GM12801 (cell line): Measurements from ENCODE around the gene WDCP.

ENCODE experiments used
- TF ChIP-seq, protein P1 (sequence below): IDR thresholded peaks from one replicate; pipeline ENCODE4 v1.5.1; 2011; ENCODE audit warnings: control low read depth; ENCODE audit not compliant: insufficient read length; ENCODE audit errors: extremely low read depth

The WDCP gene

DNA sequence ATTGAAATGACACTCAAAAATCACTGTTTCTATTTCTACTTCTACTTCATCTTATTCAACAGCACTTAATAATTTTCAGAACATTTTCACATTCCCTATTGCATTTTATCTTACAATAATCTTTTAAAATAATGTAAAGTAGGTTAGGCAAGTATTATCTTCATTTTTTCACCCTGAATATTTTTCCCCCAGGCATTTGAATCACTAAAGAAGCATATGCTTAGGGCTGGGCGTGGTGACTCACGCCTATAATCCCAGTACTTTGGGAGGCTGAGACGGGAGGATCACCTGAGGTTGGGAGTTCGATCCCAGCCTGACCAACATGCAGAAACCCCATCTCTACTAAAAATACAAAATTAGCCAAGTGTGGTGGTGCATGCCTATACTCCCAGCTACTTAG lies 6.7 kb downstream of the WDCP start:
- TF ChIP-seq, protein P1, sequence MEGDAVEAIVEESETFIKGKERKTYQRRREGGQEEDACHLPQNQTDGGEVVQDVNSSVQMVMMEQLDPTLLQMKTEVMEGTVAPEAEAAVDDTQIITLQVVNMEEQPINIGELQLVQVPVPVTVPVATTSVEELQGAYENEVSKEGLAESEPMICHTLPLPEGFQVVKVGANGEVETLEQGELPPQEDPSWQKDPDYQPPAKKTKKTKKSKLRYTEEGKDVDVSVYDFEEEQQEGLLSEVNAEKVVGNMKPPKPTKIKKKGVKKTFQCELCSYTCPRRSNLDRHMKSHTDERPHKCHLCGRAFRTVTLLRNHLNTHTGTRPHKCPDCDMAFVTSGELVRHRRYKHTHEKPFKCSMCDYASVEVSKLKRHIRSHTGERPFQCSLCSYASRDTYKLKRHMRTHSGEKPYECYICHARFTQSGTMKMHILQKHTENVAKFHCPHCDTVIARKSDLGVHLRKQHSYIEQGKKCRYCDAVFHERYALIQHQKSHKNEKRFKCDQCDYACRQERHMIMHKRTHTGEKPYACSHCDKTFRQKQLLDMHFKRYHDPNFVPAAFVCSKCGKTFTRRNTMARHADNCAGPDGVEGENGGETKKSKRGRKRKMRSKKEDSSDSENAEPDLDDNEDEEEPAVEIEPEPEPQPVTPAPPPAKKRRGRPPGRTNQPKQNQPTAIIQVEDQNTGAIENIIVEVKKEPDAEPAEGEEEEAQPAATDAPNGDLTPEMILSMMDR, result no peak

DNA sequence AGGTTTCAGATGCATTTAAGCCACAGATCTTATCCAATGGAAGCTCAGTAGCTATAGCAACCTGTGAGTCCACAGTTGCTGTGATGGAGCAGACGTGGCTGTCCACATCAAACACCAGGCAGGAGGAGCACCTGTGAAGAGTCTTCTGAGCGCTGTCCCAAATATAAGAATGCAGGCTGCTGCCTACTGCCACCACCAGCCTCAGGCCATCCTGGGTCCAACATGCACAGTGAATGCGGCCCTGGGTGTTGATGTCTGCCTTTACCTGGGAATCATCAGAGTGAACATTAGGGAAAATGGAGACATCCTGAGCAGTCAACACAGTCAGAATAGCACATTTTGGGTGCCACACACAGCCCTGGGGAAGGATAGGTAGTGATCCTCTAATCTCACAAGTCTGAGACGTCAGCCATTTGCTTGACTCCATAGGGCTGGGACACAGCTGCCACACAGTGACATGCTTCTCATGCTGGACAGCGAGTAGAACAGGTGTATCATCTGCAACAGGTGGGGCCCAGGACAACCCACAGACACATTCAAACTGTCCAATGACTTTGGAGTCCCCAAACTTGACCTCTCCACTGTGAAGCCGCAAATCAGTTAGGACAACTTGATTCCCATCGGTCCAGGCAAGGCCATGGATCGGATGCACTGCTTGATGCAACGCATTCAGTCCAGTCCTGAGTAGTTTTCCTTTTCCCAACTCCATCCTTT lies 8.2 kb downstream of the WDCP start:
- TF ChIP-seq, protein P1, result no peak

DNA sequence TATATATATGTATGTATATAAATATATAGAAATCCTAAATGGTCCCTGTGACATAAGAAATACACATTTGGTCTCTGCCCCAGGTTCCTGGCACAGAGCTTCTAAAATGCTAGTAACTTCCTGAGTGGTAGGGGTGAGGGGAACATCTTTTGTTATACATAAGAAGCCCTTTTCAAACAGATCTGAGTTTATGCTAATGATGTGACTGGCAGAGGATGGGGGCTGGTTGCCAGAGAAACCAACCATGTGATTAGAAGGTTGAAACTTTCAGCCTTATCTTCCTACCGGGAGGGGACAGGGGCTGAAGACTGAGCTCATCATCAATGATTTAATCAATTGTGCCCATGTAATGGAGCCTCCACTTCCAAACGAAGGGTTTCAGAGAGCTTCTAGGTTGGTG lies 21.0 kb downstream of the WDCP start:
- TF ChIP-seq, protein P1, result no peak

DNA sequence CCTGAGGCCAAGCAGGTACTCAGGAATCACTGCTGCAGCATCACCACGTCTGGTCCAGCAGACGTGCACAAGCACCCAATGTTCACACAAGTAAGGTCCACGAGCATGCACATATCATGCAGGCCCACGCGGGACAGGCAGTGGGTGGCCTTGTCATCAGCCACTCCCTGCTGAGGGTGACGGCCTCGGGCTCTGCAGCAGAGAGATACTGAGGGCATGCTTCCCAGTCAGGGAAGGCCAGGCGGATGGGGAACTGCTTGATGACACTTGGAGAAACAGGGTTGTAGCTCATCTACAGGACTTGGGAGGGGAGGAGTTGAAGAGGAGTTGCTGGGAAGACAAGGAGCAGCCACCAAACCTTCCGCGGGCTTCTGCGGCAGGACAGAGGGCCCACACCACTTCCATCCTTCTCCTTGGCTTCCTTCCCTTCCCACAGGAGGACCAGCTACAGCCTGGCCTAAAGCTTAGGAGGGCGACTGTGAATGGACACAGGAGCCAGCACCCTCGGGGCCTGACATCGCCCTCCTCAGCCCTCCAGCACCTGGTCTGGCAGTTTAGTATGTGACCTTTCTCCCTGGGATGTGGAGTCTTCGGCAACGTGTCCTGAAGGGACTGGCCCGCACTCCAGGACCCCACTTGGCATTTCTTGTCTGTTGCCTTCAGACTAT lies 22.1 kb downstream of the WDCP start:
- TF ChIP-seq, protein P1, result no peak

DNA sequence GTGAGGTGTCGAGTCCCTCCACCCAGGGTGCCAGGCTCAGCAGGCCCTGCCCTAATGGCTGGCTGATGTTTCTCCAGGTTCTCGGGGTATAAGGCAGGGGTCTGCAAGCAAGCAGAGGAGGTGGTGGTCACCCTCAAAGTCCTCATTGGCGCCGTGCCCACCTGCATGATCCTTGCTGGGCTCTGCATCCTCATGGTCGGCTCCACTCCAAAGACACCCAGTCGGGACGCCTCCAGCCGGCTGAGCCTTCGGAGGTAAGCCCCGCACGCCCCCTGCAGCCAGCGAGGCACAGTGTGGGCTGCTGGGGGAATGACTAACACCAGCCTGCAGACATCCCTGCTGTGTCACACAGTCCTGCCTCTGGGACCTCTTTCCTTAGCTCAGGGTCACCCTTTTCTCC lies 23.2 kb downstream of the WDCP start:
- TF ChIP-seq, protein P1, result no peak

- TF ChIP-seq, protein P1, result no peak
Observed at GRCh38 chr2:24022975-24023575, 24.1 kb downstream of the WDCP start.

GRCh38 chr2:24022324-24022974 lies 24.7 kb downstream of the WDCP start:
- TF ChIP-seq, protein P1, result no peak
